ENCODE results near the gene FNDC7. TPM values are rescaled to one million over a fixed set of nuclear protein-coding genes. Genes with fewer than 3 reads are reported as not detected.
"Not testable (repeated sequence)": the region's sequence is repeated elsewhere in the genome, so short reads cannot be mapped to it uniquely, and the experiment has no call there.

FNDC7 gene
- total RNA-seq, 1 experiment from 2014 or later = 0.05 TPM

DNA sequence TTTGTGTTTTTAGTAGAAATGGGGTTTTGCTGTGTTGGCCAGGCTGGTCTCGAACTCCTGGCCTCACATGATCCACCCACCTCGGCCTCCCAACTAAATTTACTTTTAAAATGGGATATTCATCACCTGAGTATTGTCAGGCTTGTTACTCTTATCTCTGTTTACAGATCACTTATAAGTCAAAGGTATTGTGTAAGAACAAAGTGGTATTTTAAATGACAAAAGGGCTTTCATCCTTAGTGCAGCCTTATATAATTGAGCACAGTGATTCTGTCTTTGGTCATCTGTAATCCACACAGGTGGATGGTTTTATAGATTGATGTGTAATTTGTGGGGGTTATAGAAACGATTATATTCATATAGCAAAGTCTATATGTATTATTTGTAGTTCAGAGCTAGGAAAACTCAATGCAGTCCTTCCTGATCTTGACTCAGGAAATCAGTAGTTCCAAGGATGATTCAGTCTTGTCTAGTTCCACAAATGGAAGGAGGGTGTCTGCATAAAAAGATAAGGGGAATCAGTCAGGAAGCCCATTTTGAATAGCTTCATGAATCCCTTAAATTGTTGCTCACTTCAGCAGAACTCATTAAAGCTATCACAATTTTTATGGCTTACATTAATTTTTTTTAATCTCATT lies 68.3 kb downstream of the FNDC7 start:
- POLR2A ChIA-PET = no interaction called here
- CTCF ChIA-PET = no interaction called here
- TF ChIP-seq, protein P1, sequence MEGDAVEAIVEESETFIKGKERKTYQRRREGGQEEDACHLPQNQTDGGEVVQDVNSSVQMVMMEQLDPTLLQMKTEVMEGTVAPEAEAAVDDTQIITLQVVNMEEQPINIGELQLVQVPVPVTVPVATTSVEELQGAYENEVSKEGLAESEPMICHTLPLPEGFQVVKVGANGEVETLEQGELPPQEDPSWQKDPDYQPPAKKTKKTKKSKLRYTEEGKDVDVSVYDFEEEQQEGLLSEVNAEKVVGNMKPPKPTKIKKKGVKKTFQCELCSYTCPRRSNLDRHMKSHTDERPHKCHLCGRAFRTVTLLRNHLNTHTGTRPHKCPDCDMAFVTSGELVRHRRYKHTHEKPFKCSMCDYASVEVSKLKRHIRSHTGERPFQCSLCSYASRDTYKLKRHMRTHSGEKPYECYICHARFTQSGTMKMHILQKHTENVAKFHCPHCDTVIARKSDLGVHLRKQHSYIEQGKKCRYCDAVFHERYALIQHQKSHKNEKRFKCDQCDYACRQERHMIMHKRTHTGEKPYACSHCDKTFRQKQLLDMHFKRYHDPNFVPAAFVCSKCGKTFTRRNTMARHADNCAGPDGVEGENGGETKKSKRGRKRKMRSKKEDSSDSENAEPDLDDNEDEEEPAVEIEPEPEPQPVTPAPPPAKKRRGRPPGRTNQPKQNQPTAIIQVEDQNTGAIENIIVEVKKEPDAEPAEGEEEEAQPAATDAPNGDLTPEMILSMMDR (IDR thresholded peaks at IDR 0.05) = no peak
- TF ChIP-seq TCF7L2 (IDR thresholded peaks at IDR 0.05; ENCODE audit: low read depth, low read length) = no peak
- TF ChIP-seq, protein P2, sequence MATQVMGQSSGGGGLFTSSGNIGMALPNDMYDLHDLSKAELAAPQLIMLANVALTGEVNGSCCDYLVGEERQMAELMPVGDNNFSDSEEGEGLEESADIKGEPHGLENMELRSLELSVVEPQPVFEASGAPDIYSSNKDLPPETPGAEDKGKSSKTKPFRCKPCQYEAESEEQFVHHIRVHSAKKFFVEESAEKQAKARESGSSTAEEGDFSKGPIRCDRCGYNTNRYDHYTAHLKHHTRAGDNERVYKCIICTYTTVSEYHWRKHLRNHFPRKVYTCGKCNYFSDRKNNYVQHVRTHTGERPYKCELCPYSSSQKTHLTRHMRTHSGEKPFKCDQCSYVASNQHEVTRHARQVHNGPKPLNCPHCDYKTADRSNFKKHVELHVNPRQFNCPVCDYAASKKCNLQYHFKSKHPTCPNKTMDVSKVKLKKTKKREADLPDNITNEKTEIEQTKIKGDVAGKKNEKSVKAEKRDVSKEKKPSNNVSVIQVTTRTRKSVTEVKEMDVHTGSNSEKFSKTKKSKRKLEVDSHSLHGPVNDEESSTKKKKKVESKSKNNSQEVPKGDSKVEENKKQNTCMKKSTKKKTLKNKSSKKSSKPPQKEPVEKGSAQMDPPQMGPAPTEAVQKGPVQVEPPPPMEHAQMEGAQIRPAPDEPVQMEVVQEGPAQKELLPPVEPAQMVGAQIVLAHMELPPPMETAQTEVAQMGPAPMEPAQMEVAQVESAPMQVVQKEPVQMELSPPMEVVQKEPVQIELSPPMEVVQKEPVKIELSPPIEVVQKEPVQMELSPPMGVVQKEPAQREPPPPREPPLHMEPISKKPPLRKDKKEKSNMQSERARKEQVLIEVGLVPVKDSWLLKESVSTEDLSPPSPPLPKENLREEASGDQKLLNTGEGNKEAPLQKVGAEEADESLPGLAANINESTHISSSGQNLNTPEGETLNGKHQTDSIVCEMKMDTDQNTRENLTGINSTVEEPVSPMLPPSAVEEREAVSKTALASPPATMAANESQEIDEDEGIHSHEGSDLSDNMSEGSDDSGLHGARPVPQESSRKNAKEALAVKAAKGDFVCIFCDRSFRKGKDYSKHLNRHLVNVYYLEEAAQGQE (IDR thresholded peaks at IDR 0.05; ENCODE audit: insufficient read depth in 1 of 2, low read depth in 2 of 2, low read length in 1 of 2) = no peak
- no peak for TF ChIP-seq SIN3A (IDR thresholded peaks at IDR 0.05; ENCODE audit: borderline replicate concordance, insufficient read depth, low read depth, low read length)
- TF ChIP-seq POLR2AphosphoS5 (IDR thresholded peaks at IDR 0.05; ENCODE audit: low read depth, low read length) = no peak
- Histone ChIP-seq H3K4me1 (ENCODE audit: control insufficient read depth, insufficient read depth, low read length) (no peaks in the 10 kb centered on the region), H3K9me3 (ENCODE audit: control insufficient read depth, insufficient read depth, low read depth, low read length) (no peaks in the 10 kb centered on the region), H3K36me3 (ENCODE audit: control insufficient read depth, insufficient read depth, low read length) (peaks cover 8% of the 10 kb centered on the region), H3K27ac (ENCODE audit: low read length) (no peak overlapping the region), H3K4me3 (ENCODE audit: low read depth in 2 of 2, low read length in 2 of 2) (no peak overlapping the region), H3K27me3 (ENCODE audit: control insufficient read depth, insufficient read depth, low read length) (no peaks in the 10 kb centered on the region)
- BruUV-seq (replicated peaks) = no TSS peak
- in situ Hi-C loops (cut with HindIII; ENCODE audit: low pct_unique_long_range_greater_than_20kb, low sequenced_read_pairs) (no loop called here), intact Hi-C loops (cut with micrococcal nuclease; ENCODE audit: unreplicated experiment) (no loop called here)
- DNase-seq (ENCODE audit: low read depth, low spot score) (no peak), ATAC-seq (no peak)

DNA sequence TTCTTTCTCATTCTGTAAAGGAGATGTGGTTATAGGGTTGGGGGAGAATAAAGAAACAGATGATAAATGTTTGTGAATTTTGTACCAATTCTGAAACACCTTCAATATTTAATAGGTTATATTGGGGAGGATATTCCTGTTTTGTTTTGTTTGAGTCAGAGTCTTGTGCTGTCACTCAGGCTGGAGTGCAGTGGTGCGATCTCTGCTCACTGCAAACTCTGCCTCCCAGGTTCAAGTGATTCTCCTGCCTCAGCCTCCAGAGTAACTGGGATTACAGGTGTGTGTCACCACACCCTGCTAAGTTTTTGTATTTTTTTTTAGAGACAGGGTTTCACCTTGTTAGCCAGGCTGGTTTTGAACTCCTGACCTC lies 68.9 kb downstream of the FNDC7 start:
- ATAC-seq; H3K9me3 ChIP-seq (ENCODE audit: control insufficient read depth, insufficient read depth, low read depth, low read length); H3K4me1 ChIP-seq (ENCODE audit: control insufficient read depth, insufficient read depth, low read length); BruUV-seq (replicated peaks); H3K4me3 ChIP-seq (ENCODE audit: low read depth in 2 of 2, low read length in 2 of 2); H3K27ac ChIP-seq (ENCODE audit: low read length); DNase-seq (ENCODE audit: low read depth, low spot score); H3K27me3 ChIP-seq (ENCODE audit: control insufficient read depth, insufficient read depth, low read length); H3K36me3 ChIP-seq (ENCODE audit: control insufficient read depth, insufficient read depth, low read length); intact Hi-C loops (cut with micrococcal nuclease; ENCODE audit: unreplicated experiment); CTCF ChIA-PET; POLR2A ChIA-PET; in situ Hi-C loops (cut with HindIII; ENCODE audit: low pct_unique_long_range_greater_than_20kb, low sequenced_read_pairs): not testable (repeated sequence)

DNA sequence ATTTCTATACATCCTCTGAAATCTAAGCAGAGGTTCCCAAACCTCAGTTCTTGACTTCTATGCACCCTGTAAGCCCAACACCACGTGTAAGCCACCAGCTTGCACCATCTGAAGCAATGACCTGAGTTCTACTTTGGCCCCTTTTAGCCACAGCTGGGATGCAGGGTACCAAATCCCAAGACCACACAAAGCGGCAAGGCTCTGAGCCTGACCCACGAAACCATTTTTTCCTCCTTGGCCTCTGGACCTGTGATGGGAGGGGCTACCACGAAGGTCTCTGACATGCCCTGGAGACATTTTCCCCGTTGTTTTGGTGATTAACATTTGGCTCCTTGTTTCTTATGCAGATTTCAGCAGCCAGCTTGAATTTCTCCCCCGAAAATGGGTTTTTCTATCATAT lies 72.6 kb downstream of the FNDC7 start:
- DNase-seq (ENCODE audit: low read depth, low spot score) (no peak), ATAC-seq (no peak)
- TF ChIP-seq TCF7L2 (IDR thresholded peaks at IDR 0.05; ENCODE audit: low read depth, low read length) = no peak
- TF ChIP-seq POLR2AphosphoS5 (IDR thresholded peaks at IDR 0.05; ENCODE audit: low read depth, low read length) = no peak
- TF ChIP-seq, protein P2 (IDR thresholded peaks at IDR 0.05; ENCODE audit: insufficient read depth in 1 of 2, low read depth in 2 of 2, low read length in 1 of 2) = no peak
- TF ChIP-seq SIN3A (IDR thresholded peaks at IDR 0.05; ENCODE audit: borderline replicate concordance, insufficient read depth, low read depth, low read length) = no peak
- TF ChIP-seq, protein P1 (IDR thresholded peaks at IDR 0.05) = no peak
- Histone ChIP-seq H3K9me3 (ENCODE audit: control insufficient read depth, insufficient read depth, low read depth, low read length) (no peaks in the 10 kb centered on the region), H3K27me3 (ENCODE audit: control insufficient read depth, insufficient read depth, low read length) (no peaks in the 10 kb centered on the region), H3K4me3 (ENCODE audit: low read depth in 2 of 2, low read length in 2 of 2) (no peak overlapping the region), H3K27ac (ENCODE audit: low read length) (no peak overlapping the region), H3K4me1 (ENCODE audit: control insufficient read depth, insufficient read depth, low read length) (no peaks in the 10 kb centered on the region), H3K36me3 (ENCODE audit: control insufficient read depth, insufficient read depth, low read length) (no peaks in the 10 kb centered on the region; the same call in 1 of the 2 replicates)
- POLR2A ChIA-PET = no interaction called here
- CTCF ChIA-PET = no interaction called here
- in situ Hi-C loops (cut with HindIII; ENCODE audit: low pct_unique_long_range_greater_than_20kb, low sequenced_read_pairs) = no loop called here
- intact Hi-C loops (cut with micrococcal nuclease; ENCODE audit: unreplicated experiment) = no loop called here
- no TSS peak for BruUV-seq (replicated peaks)
